ENCODE measurements around the gene FSTL4.

DNA sequence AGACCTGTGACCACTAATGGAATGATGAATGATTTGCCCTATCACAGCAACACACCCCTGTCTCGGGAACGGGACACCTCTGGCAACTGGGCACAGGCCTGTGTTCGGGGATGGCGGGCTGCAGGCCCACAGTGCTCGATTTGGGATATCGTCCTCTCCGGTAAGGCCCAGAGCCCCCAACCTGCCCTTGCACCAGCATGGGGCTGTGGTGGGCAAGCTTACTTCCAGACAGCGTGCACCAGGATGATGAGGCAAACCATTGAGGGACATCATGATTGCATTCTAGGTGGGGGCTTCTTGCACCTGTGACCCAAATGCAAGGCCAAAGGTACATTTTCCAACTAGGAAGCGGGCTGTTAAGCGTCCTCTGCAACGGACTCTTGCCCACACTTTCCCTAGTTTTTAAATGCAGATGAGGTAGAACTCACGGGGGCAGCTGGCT, 275.4 kb downstream of the FSTL4 start:
- TF ChIP-seq, protein P1, sequence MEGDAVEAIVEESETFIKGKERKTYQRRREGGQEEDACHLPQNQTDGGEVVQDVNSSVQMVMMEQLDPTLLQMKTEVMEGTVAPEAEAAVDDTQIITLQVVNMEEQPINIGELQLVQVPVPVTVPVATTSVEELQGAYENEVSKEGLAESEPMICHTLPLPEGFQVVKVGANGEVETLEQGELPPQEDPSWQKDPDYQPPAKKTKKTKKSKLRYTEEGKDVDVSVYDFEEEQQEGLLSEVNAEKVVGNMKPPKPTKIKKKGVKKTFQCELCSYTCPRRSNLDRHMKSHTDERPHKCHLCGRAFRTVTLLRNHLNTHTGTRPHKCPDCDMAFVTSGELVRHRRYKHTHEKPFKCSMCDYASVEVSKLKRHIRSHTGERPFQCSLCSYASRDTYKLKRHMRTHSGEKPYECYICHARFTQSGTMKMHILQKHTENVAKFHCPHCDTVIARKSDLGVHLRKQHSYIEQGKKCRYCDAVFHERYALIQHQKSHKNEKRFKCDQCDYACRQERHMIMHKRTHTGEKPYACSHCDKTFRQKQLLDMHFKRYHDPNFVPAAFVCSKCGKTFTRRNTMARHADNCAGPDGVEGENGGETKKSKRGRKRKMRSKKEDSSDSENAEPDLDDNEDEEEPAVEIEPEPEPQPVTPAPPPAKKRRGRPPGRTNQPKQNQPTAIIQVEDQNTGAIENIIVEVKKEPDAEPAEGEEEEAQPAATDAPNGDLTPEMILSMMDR (conservative IDR thresholded peaks at IDR 0.05), result no peak
- no peak for TF ChIP-seq EZH2 (IDR thresholded peaks at IDR 0.05; ENCODE audit: low read depth)
